ENCODE results near the gene UACA.

DNA sequence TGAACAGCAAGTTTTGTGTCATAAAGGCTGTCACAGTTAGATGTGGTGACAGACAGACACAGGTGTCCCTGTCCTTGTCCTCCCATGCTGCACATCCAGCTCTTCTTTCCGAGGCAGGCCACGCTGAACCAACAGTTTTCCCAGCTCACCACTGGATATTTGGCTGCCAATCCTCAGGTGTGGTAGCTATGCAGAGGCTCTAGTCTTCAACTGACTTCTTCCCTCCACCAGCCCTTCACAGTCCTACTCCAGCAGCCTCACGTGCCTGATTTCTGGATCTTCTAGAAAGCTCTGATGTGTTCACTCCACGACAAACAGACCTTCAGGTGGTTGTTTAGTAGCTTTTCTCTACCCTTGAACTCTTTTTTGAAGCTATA is 145.5 kb downstream of the UACA start:
- no peak for TF ChIP-seq POLR2A (IDR thresholded peaks at IDR 0.05; ENCODE audit: low read depth, low read length)
- TF ChIP-seq, protein P1, sequence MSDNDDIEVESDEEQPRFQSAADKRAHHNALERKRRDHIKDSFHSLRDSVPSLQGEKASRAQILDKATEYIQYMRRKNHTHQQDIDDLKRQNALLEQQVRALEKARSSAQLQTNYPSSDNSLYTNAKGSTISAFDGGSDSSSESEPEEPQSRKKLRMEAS (IDR thresholded peaks at IDR 0.05; ENCODE audit: insufficient read depth, insufficient read length), result no peak
- no peak for TF ChIP-seq POLR2AphosphoS5 (IDR thresholded peaks at IDR 0.05; ENCODE audit: insufficient read depth, low read depth, low read length)
- TF ChIP-seq, protein P2, sequence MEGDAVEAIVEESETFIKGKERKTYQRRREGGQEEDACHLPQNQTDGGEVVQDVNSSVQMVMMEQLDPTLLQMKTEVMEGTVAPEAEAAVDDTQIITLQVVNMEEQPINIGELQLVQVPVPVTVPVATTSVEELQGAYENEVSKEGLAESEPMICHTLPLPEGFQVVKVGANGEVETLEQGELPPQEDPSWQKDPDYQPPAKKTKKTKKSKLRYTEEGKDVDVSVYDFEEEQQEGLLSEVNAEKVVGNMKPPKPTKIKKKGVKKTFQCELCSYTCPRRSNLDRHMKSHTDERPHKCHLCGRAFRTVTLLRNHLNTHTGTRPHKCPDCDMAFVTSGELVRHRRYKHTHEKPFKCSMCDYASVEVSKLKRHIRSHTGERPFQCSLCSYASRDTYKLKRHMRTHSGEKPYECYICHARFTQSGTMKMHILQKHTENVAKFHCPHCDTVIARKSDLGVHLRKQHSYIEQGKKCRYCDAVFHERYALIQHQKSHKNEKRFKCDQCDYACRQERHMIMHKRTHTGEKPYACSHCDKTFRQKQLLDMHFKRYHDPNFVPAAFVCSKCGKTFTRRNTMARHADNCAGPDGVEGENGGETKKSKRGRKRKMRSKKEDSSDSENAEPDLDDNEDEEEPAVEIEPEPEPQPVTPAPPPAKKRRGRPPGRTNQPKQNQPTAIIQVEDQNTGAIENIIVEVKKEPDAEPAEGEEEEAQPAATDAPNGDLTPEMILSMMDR (IDR thresholded peaks at IDR 0.05; ENCODE audit: extremely low read depth in 1 of 2, insufficient read depth in 1 of 2, low read depth in 1 of 2, low read length in 2 of 2), result no peak
- no peak for TF ChIP-seq JUN (IDR thresholded peaks at IDR 0.05; ENCODE audit: borderline replicate concordance, insufficient read depth, insufficient read length, low read depth)
- no peak for TF ChIP-seq EZH2 (IDR thresholded peaks at IDR 0.05; ENCODE audit: borderline replicate concordance, low read depth, low read length, severe bottlenecking)
- no peak for TF ChIP-seq FOS (IDR thresholded peaks at IDR 0.05; ENCODE audit: borderline replicate concordance, insufficient read depth, low read length)
- no peak for TF ChIP-seq GATA2 (IDR thresholded peaks at IDR 0.05; ENCODE audit: insufficient read depth, insufficient read length, low read depth, low read length)
